Liver (tissue), 3 donors: Measurements from ENCODE around the gene LARGE1.

Experiments used
- ATF3 ChIP-seq: IDR thresholded peaks from 2 replicates; pipeline ENCODE4 v1.6.1; 2016; ENCODE audit warnings: antibody characterized with exemption
- CTCF ChIP-seq: fragments of 150-350 bp; IDR thresholded peaks from 2 replicates; pipeline ENCODE4 v1.5.1; 2017; ENCODE audit warnings: improper control_type of control experiment, low read depth, low read length; ENCODE audit not compliant: missing input control
- GABPA ChIP-seq, 2 donors: IDR thresholded peaks in 1 of 2; conservative IDR thresholded peaks in 1 of 2; 2 replicates each; pipeline ENCODE4 v1.6.1; 2016; ENCODE audit warnings: antibody characterized with exemption in 2 of 2, mild to moderate bottlenecking in 1 of 2, moderate library complexity in 1 of 2
- SP1 ChIP-seq: IDR thresholded peaks from 2 replicates; pipeline ENCODE4 v1.6.1; 2018; ENCODE audit warnings: antibody characterized with exemption, mild to moderate bottlenecking
- donor health status: healthy.
- donor health status: healthy.

GRCh38 chr22:33882991-33883390 is 37.3 kb downstream of the LARGE1 start:
- TF ChIP-seq CTCF: no peak
- no peak for TF ChIP-seq GABPA (IDR thresholded peaks at IDR 0.05 in 1 of 2, conservative IDR thresholded peaks at IDR 0.05 in 1 of 2)
- no peak for TF ChIP-seq SP1
- no peak for TF ChIP-seq ATF3
